Measurements from ENCODE around the gene ALDH1A3.

The ALDH1A3 gene

GRCh38 chr15:100920516-100921135 lies 41.0 kb downstream of the ALDH1A3 start:
- H3K36me3 ChIP-seq, result no peaks in the 10 kb centered on the region
- H3K27me3 ChIP-seq, result peaks cover 52% of the 10 kb centered on the region
- H3K4me3 ChIP-seq (ENCODE audit: low read depth, low read length), result no peak overlapping the region
- TF ChIP-seq, protein P1, sequence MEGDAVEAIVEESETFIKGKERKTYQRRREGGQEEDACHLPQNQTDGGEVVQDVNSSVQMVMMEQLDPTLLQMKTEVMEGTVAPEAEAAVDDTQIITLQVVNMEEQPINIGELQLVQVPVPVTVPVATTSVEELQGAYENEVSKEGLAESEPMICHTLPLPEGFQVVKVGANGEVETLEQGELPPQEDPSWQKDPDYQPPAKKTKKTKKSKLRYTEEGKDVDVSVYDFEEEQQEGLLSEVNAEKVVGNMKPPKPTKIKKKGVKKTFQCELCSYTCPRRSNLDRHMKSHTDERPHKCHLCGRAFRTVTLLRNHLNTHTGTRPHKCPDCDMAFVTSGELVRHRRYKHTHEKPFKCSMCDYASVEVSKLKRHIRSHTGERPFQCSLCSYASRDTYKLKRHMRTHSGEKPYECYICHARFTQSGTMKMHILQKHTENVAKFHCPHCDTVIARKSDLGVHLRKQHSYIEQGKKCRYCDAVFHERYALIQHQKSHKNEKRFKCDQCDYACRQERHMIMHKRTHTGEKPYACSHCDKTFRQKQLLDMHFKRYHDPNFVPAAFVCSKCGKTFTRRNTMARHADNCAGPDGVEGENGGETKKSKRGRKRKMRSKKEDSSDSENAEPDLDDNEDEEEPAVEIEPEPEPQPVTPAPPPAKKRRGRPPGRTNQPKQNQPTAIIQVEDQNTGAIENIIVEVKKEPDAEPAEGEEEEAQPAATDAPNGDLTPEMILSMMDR (IDR thresholded peaks at IDR 0.05; ENCODE audit: low read depth, low read length), result no peak
- no peaks in the 10 kb centered on the region for H3K9me3 ChIP-seq
- no peak for DNase-seq
- H3K4me1 ChIP-seq, result no peaks in the 10 kb centered on the region

DNA sequence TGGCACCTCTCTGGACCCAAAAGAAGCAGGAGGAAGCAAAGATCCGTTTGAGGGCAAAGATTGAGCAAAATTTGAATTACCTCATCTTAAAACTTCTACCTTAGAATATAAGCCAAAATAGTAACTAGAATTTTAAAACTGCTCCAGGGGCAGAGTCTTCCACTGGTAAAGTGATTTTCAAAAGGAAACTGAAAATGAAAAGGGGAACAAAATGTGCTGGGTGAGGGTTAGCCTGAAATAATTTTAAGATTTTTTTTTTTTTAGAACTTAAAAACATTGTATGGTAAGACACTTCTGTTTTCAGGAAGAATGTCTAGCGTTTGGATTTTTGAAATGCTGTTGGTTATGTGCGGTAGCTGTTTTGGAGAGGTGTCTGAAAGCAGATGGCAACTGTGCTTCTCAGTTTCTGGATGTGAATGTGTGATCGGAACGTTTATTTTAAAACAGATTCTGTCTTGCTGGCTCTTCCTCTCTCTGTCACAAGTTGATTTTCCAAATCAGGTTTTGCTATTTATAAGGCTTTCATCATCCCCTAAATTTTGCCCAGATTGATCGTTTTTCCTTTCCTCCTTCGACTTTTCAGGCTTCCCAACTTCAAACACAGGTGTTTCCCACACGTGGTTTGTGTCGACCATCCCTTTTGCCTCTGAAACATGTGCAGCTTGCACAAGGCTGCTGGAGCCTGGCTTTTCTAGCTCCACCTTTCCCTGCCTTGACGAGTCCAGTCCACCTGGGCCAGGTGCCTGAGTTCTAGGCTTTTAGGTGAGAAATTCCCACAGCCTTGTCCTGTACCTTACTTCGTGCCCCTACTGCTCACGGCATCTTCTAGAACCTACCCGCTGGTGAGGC lies 42.8 kb downstream of the ALDH1A3 start:
- DNase-seq, result no peak
- no peak overlapping the region for H3K4me3 ChIP-seq (ENCODE audit: low read depth, low read length)
- TF ChIP-seq, protein P1 (IDR thresholded peaks at IDR 0.05; ENCODE audit: low read depth, low read length), result no peak
- no peaks in the 10 kb centered on the region for H3K9me3 ChIP-seq
- H3K4me1 ChIP-seq, result no peaks in the 10 kb centered on the region
- H3K36me3 ChIP-seq, result no peaks in the 10 kb centered on the region
- H3K27me3 ChIP-seq, result peaks cover 52% of the 10 kb centered on the region

DNA sequence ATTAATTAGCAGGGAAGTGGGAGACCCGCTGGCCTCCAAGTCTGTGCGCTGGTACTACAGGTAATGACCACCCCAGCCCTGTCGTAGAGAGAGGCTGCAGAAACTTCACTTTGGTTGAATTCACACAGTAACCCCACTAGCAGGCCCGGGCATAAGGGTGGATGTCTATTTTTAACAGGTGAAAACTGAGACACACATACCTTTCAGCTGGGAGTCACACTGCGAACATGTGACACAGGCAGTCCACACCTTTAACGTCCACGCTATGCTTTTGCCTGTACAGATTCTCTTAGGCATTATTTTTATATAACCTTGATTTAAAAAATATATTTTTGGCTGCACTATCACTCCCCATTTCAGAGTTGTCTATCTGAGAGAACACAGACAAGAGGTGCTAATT lies 43.4 kb downstream of the ALDH1A3 start:
- no peaks in the 10 kb centered on the region for H3K4me1 ChIP-seq
- TF ChIP-seq, protein P1 (IDR thresholded peaks at IDR 0.05; ENCODE audit: low read depth, low read length), result no peak
- H3K27me3 ChIP-seq, result peaks cover 51% of the 10 kb centered on the region
- no peak for DNase-seq
- H3K36me3 ChIP-seq, result no peaks in the 10 kb centered on the region
- no peak overlapping the region for H3K4me3 ChIP-seq (ENCODE audit: low read depth, low read length)
- no peaks in the 10 kb centered on the region for H3K9me3 ChIP-seq

DNA sequence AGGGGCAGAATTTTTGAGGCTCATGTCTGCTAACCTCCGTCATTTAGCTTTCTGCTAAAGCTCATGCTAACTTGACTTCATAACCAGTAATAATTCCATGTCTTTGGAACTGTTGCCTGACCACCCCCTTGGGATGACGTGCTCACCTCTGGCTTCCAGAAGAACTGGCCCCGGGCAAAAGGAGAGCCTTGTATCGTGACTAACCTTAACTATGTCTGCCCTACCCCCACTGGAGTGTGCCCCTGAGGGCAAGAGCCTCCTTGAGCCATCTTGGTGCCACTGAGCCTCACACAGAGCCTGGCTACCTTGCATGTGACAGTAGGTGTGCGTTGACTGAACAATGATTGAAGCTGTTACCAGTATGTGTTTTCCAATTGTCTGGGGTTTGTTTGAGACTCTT lies 44.3 kb downstream of the ALDH1A3 start:
- peaks cover 43% of the 10 kb centered on the region for H3K27me3 ChIP-seq
- DNase-seq, result no peak
- TF ChIP-seq, protein P1 (IDR thresholded peaks at IDR 0.05; ENCODE audit: low read depth, low read length), result no peak
- no peaks in the 10 kb centered on the region for H3K36me3 ChIP-seq
- no peaks in the 10 kb centered on the region for H3K4me1 ChIP-seq
- no peak overlapping the region for H3K4me3 ChIP-seq (ENCODE audit: low read depth, low read length)
- H3K9me3 ChIP-seq, result no peaks in the 10 kb centered on the region

GRCh38 chr15:100924436-100924835 lies 44.8 kb downstream of the ALDH1A3 start:
- no peaks in the 10 kb centered on the region for H3K36me3 ChIP-seq
- no peak overlapping the region for H3K4me3 ChIP-seq (ENCODE audit: low read depth, low read length)
- no peak for DNase-seq
- H3K4me1 ChIP-seq, result no peaks in the 10 kb centered on the region
- TF ChIP-seq, protein P1 (IDR thresholded peaks at IDR 0.05; ENCODE audit: low read depth, low read length), result no peak
- H3K27me3 ChIP-seq, result peaks cover 37% of the 10 kb centered on the region
- no peaks in the 10 kb centered on the region for H3K9me3 ChIP-seq

GRCh38 chr15:100925480-100925879 lies 45.8 kb downstream of the ALDH1A3 start:
- Histone ChIP-seq H3K9me3 (no peaks in the 10 kb centered on the region), H3K27me3 (peaks cover 27% of the 10 kb centered on the region), H3K4me3 (ENCODE audit: low read depth, low read length) (no peak overlapping the region), H3K36me3 (no peaks in the 10 kb centered on the region), H3K4me1 (no peaks in the 10 kb centered on the region)
- TF ChIP-seq, protein P1 (IDR thresholded peaks at IDR 0.05; ENCODE audit: low read depth, low read length), result no peak
- no peak for DNase-seq
